GM12878 (cell line): ENCODE measurements around the gene APBB1IP. TPM values are rescaled to one million over a fixed set of nuclear protein-coding genes. Genes with fewer than 3 reads are reported as not detected.

Experiments
- ATAC-seq: fragments of 200-7000 bp; cut with Tn5 transposase; 3 replicates; pipeline ENCODE4 v1.9.1; 2020; ENCODE audit warnings: mild to moderate bottlenecking, moderate library complexity
- BruUV-seq: library from RNA; stranded (reverse); fragments of 400-500 nt; replicated peaks from 2 replicates; lab custom pipeline; 2021; lab: Mats Ljungman, UMichigan
- CTCF ChIA-PET: fragments of 300-600 bp; sonication (Branson Sonifier 250); formaldehyde crosslinking; extraction: SDS; loops from one replicate; lab custom pipeline; 2021; ENCODE audit warnings: inconsistent platforms; lab: Yijun Ruan, JAX
- POLR2A ChIA-PET: fragments of 350-600 bp; formaldehyde crosslinking; extraction: SDS; loops from one replicate; lab custom pipeline; 2021; ENCODE audit warnings: inconsistent platforms; lab: Charles Lee
- RAD21 ChIA-PET: fragments of 300-600 bp; sonication (Branson Sonifier 250); formaldehyde crosslinking; loops from one replicate; lab custom pipeline; 2023; ENCODE audit warnings: antibody characterized with exemption; ENCODE audit not compliant: unreplicated experiment; lab: Charles Lee
- SMC1A ChIA-PET: fragments of 300-600 bp; sonication (Branson Sonifier 250); formaldehyde crosslinking; loops from one replicate; lab custom pipeline; 2023; ENCODE audit not compliant: unreplicated experiment, uncharacterized antibody; lab: Charles Lee
- DNase-seq: peaks from one replicate; pipeline ENCODE4 v3.0.0-alpha.2; 2011; ENCODE audit warnings: low read depth, low spot score
- FAIRE-seq: peaks from 3 replicates; lab custom pipeline; 2011; peaks lifted over from hg19 to GRCh38; lab: Jason Lieb, UNC
- H2AFZ ChIP-seq: 2 replicates; pipeline ENCODE4 v1.6.0; 2011; ENCODE audit warnings: low read depth, low read length, control low read depth; ENCODE audit not compliant: control insufficient read depth
- H3K27ac ChIP-seq: 2 replicates; pipeline ENCODE4 v1.5.1; 2011; ENCODE audit warnings: control low read depth; ENCODE audit not compliant: control insufficient read depth, insufficient read depth
- H3K27me3 ChIP-seq, 2 experiments: replicated peaks in 1 of 2; 2 replicates each; pipeline versions ENCODE4 v1.6.0 to v1.6.1; 2011; ENCODE audit warnings: low read length in 1 of 2; ENCODE audit not compliant: control insufficient read depth in 2 of 2, insufficient read depth in 2 of 2
- H3K36me3 ChIP-seq, 2 experiments: 2 replicates each; pipeline ENCODE4 v1.5.1; 2011; ENCODE audit warnings: low read length in 1 of 2; ENCODE audit not compliant: control insufficient read depth in 2 of 2, insufficient read depth in 2 of 2
- H3K4me1 ChIP-seq: 2 replicates; pipeline ENCODE4 v1.6.1; 2011; ENCODE audit warnings: mild to moderate bottlenecking, low read length, moderate library complexity, mixed read lengths; ENCODE audit not compliant: control insufficient read depth, insufficient read depth
- H3K4me2 ChIP-seq: 2 replicates; pipeline ENCODE4 v1.6.0; 2011; ENCODE audit warnings: control low read depth; ENCODE audit not compliant: control insufficient read depth, insufficient read depth
- H3K4me3 ChIP-seq: fragments of 200-600 bp; sonication (generic); 2 replicates; pipeline ENCODE4 v1.5.1; 2016
- H3K79me2 ChIP-seq: 2 replicates; pipeline ENCODE4 v1.6.0; 2011; ENCODE audit warnings: low read length; ENCODE audit not compliant: control insufficient read depth, insufficient read depth
- H3K9ac ChIP-seq: 2 replicates; pipeline ENCODE4 v1.8.0; 2011; ENCODE audit warnings: low read length, control low read depth, mixed read lengths; ENCODE audit not compliant: control insufficient read depth, insufficient read depth
- H3K9me3 ChIP-seq: replicated peaks from 3 replicates; pipeline ENCODE4 v1.5.1; 2011; ENCODE audit warnings: mild to moderate bottlenecking, low read length; ENCODE audit not compliant: control insufficient read depth, insufficient read depth
- H4K20me1 ChIP-seq: 2 replicates; pipeline ENCODE4 v1.6.0; 2011; ENCODE audit not compliant: control insufficient read depth, insufficient read depth
- ATF7 ChIP-seq: fragments of 450-650 bp; IDR thresholded peaks from 2 replicates; pipeline ENCODE4 v1.6.1; 2016; ENCODE audit warnings: low read depth, mild to moderate bottlenecking
- BRCA1 ChIP-seq: IDR thresholded peaks from 2 replicates; pipeline ENCODE4 v1.6.1; 2011; ENCODE audit warnings: low read depth, low read length, improper control_type of control experiment
- CBX3 ChIP-seq: fragments of 200-600 bp; sonication (generic); IDR thresholded peaks from 2 replicates; pipeline ENCODE4 v1.6.1; 2016; ENCODE audit warnings: low read depth, borderline replicate concordance
- CEBPB ChIP-seq, 2 experiments: fragments of 150-350 bp in 1 of 2; IDR thresholded peaks; 2 replicates each; pipeline ENCODE4 v1.6.1; 2012 to 2014; ENCODE audit warnings: low read depth in 2 of 2, low read length in 2 of 2, borderline replicate concordance in 1 of 2, inconsistent platforms in 1 of 2
- CHD4 ChIP-seq: fragments of 200-600 bp; sonication (generic); IDR thresholded peaks from 2 replicates; pipeline ENCODE4 v1.6.1; 2016; ENCODE audit warnings: mild to moderate bottlenecking
- HDGF ChIP-seq: fragments of 450-650 bp; IDR thresholded peaks from 2 replicates; pipeline ENCODE4 v1.6.1; 2016; ENCODE audit warnings: antibody characterized with exemption
- RBBP5 ChIP-seq: fragments of 200-600 bp; sonication (generic); conservative IDR thresholded peaks from 2 replicates; pipeline ENCODE4 v1.6.1; 2016
- SIX5 ChIP-seq: IDR thresholded peaks from 2 replicates; pipeline ENCODE4 v1.6.1; 2011; ENCODE audit warnings: mild to moderate bottlenecking, low read depth, low read length, moderate library complexity; ENCODE audit not compliant: severe bottlenecking
- SPI1 ChIP-seq: IDR thresholded peaks from 2 replicates; pipeline ENCODE4 v1.6.1; 2011; ENCODE audit warnings: low read depth, mild to moderate bottlenecking, low read length, moderate library complexity, borderline replicate concordance; ENCODE audit not compliant: insufficient read depth
- STAT3 ChIP-seq: IDR thresholded peaks from 2 replicates; pipeline ENCODE4 v1.6.1; 2011; ENCODE audit warnings: low read depth, low read length, improper control_type of control experiment
- SUZ12 ChIP-seq: fragments of 200-600 bp; sonication (generic); IDR thresholded peaks from one replicate; pipeline ENCODE4 v1.6.1; 2018; ENCODE audit warnings: antibody characterized with exemption, mild to moderate bottlenecking; ENCODE audit not compliant: unreplicated experiment
- TCF7 ChIP-seq: IDR thresholded peaks from 2 replicates; pipeline ENCODE4 v1.6.1; 2014; ENCODE audit warnings: antibody characterized with exemption, borderline replicate concordance
- ZBTB33 ChIP-seq: fragments of 450-650 bp; IDR thresholded peaks from 2 replicates; pipeline ENCODE4 v1.6.1; 2017; ENCODE audit warnings: mild to moderate bottlenecking
- WGBS: methylation state at CpG from one replicate; pipeline ENCODE4 v1.1.6; 2016; ENCODE audit warnings: low lambda C conversion rate; ENCODE audit not compliant: insufficient replicate concordance, insufficient coverage; ENCODE audit errors: missing lambda C conversion rate; 5-methylcytosine and 5-hydroxymethylcytosine counted together
- in situ Hi-C: fragments of 300-500 bp; cut with MboI; formaldehyde crosslinking; loops from 9 replicates; pipeline ENCODE4 v1.14.3; 2018; ENCODE audit warnings: mixed read lengths
- intact Hi-C: fragments of 100-400 bp; cut with micrococcal nuclease; formaldehyde crosslinking; loops from one replicate; pipeline ENCODE4 v1.14.2; 2022; ENCODE audit not compliant: unreplicated experiment
- polyA plus RNA-seq, 11 experiments: library from polyadenylated mRNA; depleted of rRNA in 4 of 11; unstranded in 6 of 11; stranded (reverse) in 5 of 11; fragments of >200 nt; fragmentation: Nextera tagmentation in 4 of 11; fragmentation: Illumina TruSeq in 1 of 11; extraction: Ambion mirVana in 4 of 11; extraction: Trizol in 1 of 11; gene quantifications; 1 replicate in 1 of 11; 2 replicates in 10 of 11; pipeline versions ENCODE4 v1.2.1 to v1.2.3, GENCODE V29; 2011 to 2016; ENCODE audit warnings: inconsistent platforms in 2 of 11, missing spikeins in 2 of 11, low read depth in 1 of 11
- total RNA-seq, 4 experiments: library from RNA; depleted of rRNA in 3 of 4; stranded (reverse); fragments of >200 nt in 3 of 4; fragmentation: Illumina TruSeq in 1 of 4; extraction: Trizol in 1 of 4; gene quantifications; 2 replicates each; pipeline versions ENCODE4 v1.2.1 to v1.2.3, GENCODE V29; 2013 to 2021
- TF ChIP-seq, protein P1 (sequence below): IDR thresholded peaks from 2 replicates; pipeline ENCODE4 v1.6.1; 2011; ENCODE audit warnings: borderline replicate concordance, low read depth, mild to moderate bottlenecking, moderate library complexity, mixed read lengths, low read length; ENCODE audit not compliant: insufficient read depth; ENCODE audit errors: extremely low read length
- TF ChIP-seq, protein P2 (sequence below): fragments of 150-350 bp; IDR thresholded peaks from 2 replicates; pipeline ENCODE4 v1.6.1; 2014; ENCODE audit warnings: mild to moderate bottlenecking, low read depth, low read length

The APBB1IP gene
- total and polyA plus RNA-seq, 10 of the 15 experiments (the other 5 are each of a cell fraction or from before 2014, with no cell fraction given): 7.3 to 67.4 (median 19.9) TPM

DNA sequence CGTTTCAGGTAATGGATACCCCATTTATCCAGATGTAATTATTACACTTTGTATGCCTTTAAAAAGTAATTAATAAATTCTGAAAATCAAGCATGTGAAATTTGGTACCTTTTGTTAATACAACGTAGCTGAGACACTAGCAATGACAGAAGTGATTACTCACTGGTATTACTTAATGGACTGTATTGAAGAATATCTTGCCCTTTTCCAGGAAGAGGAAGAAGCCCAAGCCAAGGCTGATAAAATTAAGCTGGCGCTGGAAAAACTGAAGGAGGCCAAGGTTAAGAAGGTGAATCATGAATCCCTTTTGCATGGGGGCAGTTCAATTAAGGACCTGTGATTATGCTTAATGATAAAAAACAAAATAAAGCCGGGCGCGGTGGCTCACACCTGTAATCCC lies 64.8 kb downstream of the APBB1IP start:
- SMC1A ChIA-PET: interaction anchor here (0.7 to 3.7 kb wide), 15 partner anchors 9 to 168 kb away, joined by 3 to 27 read pairs (median 4); no protein-coding TSS in a partner anchor
- FAIRE-seq (no peak), ATAC-seq (no peak), DNase-seq (no peak)
- RAD21 ChIA-PET: interaction anchor here (1.2 to 2.8 kb wide), 8 partner anchors 9 to 223 kb away, joined by 3 to 31 read pairs (median 6); no protein-coding TSS in a partner anchor
- Histone ChIP-seq H3K4me2 (no peak overlapping the region), H3K36me3 (peaks cover 11 to 41% of the 10 kb centered on the region in 2 experiments), H3K4me3 (no peak overlapping the region), H4K20me1 (no peaks in the 10 kb centered on the region), H3K27me3 (no peaks in the 10 kb centered on the region), H3K9me3 (no peaks in the 10 kb centered on the region), H3K27ac (no peak overlapping the region), H2AFZ (no peak overlapping the region), H3K9ac (no peak overlapping the region), H3K4me1 (no peaks in the 10 kb centered on the region), H3K79me2 (no peaks in the 10 kb centered on the region)
- intact Hi-C loops (no loop called here), in situ Hi-C loops (no loop called here)
- WGBS: 100% methylated on average over 6 of the region's 6 CpGs
- CTCF ChIA-PET: interaction anchor here (0.9 to 2.5 kb wide), 18 partner anchors 8 to 170 kb away, joined by 3 to 10 read pairs (median 4); no protein-coding TSS in a partner anchor
- POLR2A ChIA-PET: interaction anchor here (0.8 kb wide), 1 partner anchor 27 kb away, joined by 3 read pairs; no protein-coding TSS in a partner anchor
- no peak for TF ChIP-seq ATF7
- TF ChIP-seq, protein P1, sequence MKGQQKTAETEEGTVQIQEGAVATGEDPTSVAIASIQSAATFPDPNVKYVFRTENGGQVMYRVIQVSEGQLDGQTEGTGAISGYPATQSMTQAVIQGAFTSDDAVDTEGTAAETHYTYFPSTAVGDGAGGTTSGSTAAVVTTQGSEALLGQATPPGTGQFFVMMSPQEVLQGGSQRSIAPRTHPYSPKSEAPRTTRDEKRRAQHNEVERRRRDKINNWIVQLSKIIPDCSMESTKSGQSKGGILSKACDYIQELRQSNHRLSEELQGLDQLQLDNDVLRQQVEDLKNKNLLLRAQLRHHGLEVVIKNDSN: no peak
- no peak for TF ChIP-seq SPI1
- no peak for TF ChIP-seq SUZ12
- no peak for TF ChIP-seq ZBTB33
- TF ChIP-seq TCF7: no peak
- TF ChIP-seq BRCA1: no peak
- no peak for TF ChIP-seq CBX3
- TF ChIP-seq CEBPB (IDR thresholded peaks at IDR 0.05; ENCODE audit: borderline replicate concordance in 1 of 2, low read depth in 2 of 2, low read length in 2 of 2): no peak
- no peak for TF ChIP-seq RBBP5
- TF ChIP-seq STAT3: no peak
- TF ChIP-seq SIX5: no peak
- no peak for TF ChIP-seq HDGF
- no peak for TF ChIP-seq CHD4
- TF ChIP-seq, protein P2, sequence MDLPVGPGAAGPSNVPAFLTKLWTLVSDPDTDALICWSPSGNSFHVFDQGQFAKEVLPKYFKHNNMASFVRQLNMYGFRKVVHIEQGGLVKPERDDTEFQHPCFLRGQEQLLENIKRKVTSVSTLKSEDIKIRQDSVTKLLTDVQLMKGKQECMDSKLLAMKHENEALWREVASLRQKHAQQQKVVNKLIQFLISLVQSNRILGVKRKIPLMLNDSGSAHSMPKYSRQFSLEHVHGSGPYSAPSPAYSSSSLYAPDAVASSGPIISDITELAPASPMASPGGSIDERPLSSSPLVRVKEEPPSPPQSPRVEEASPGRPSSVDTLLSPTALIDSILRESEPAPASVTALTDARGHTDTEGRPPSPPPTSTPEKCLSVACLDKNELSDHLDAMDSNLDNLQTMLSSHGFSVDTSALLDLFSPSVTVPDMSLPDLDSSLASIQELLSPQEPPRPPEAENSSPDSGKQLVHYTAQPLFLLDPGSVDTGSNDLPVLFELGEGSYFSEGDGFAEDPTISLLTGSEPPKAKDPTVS: no peak
- no TSS peak for BruUV-seq
